Measurements from ENCODE around the gene P2RY8. TPM values are rescaled to one million over a fixed set of nuclear protein-coding genes. Genes with fewer than 3 reads are reported as not detected.
"Not testable (repeated sequence)": the region's sequence is repeated elsewhere in the genome, so short reads cannot be mapped to it uniquely, and the experiment has no call there.

The P2RY8 gene
- total and polyA plus RNA-seq, 4 experiments from 2014 or later, result 194 to 261 (median 195) TPM

DNA sequence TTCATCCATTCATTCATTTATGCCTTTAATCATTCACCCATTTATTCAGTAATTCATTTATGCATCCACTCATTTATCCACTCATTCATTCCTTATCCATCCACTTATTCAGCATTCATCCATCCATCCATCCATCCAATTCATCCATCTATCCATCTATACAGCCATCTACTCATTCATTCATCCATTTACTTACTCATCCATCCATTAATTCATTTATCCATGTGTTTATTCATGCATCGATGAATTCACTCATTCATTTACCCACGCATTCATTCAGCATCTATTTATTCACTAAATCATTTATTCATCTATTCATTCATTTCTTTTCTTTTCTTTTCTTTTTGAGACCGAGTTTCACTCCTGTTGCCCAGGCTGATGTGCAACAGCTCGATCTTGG is 10.4 kb downstream of the P2RY8 start:
- DNase-seq, result no peak
- peaks cover 8 to 15% (median 12%) of the 10 kb centered on the region in 4 donors for H3K4me1 Mint-ChIP-seq
- ChIA-PET CTCF (ENCODE audit: partially characterized antibody) (no interaction called here), POLR2A (ENCODE audit: partially characterized antibody) (no interaction called here)
- H3K4me1 ChIP-seq (ENCODE audit: insufficient read depth, low read length), result peaks cover 89% of the 10 kb centered on the region
- H3K27ac ChIP-seq (ENCODE audit: low read depth, low read length), result no peak overlapping the region
- H3K9me3 ChIP-seq (ENCODE audit: control insufficient read depth in 1 of 2, low read length in 2 of 2), result no peaks in the 10 kb centered on the region
- H3K27me3 ChIP-seq (ENCODE audit: insufficient read depth, low read length), result no peaks in the 10 kb centered on the region
- no peaks in the 10 kb centered on the region for H3K27me3 Mint-ChIP-seq
- peaks cover 0 to 1% (median 0%) of the 10 kb centered on the region in 8 donors for H3K9me3 Mint-ChIP-seq
- peaks cover 12% of the 10 kb centered on the region for H3K36me3 ChIP-seq (ENCODE audit: insufficient read depth, low read length)
- H3K4me3 ChIP-seq (ENCODE audit: low read length in 2 of 2), result no peak overlapping the region
- intact Hi-C loops (cut with micrococcal nuclease), result no loop called here
- H3K4me3 Mint-ChIP-seq, result no peak overlapping the region
- no peak overlapping the region for H3K27ac Mint-ChIP-seq
- H3K36me3 Mint-ChIP-seq, result peaks cover 1 to 7% of the 10 kb centered on the region in 2 donors

DNA sequence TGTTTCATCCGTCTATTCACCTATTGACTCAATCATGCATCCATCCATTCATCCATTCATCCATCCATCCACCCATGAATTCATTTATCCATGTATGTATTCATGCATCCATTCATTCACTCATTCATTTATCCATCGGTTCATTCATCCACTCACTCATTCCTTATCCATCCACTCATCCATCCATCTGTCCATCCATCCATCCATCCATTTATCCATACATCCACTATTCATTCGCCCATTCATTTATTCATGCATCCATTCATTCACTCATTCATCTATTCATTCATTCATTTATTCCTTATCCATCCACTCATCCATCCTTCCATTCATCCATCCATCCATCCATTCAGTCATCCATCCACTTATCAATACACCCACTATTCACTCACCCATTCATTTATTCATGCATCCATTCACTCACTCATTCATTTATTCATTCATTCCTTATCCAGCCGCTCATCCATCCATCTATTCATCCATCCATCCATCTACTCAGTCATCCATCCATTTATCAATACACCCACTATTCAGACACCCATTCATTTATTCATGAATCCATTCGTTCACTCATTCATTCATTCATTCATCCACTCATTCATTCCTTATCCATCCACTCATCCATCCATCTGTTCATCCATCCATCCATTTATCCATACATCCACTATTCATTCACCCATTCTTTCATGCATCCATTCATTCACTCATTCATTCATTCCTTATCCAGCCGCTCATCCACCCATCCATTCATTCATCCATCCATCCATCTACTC is 11.2 kb downstream of the P2RY8 start:
- peaks cover 13 to 22% (median 18%) of the 10 kb centered on the region in 4 donors for H3K4me1 Mint-ChIP-seq
- Histone ChIP-seq H3K4me3 (ENCODE audit: low read length in 2 of 2) (no peak overlapping the region), H3K27ac (ENCODE audit: low read depth, low read length) (no peak overlapping the region), H3K9me3 (ENCODE audit: control insufficient read depth in 1 of 2, low read length in 2 of 2) (no peaks in the 10 kb centered on the region), H3K27me3 (ENCODE audit: insufficient read depth, low read length) (no peaks in the 10 kb centered on the region), H3K4me1 (ENCODE audit: insufficient read depth, low read length) (peaks cover 89% of the 10 kb centered on the region), H3K36me3 (ENCODE audit: insufficient read depth, low read length) (peaks cover 7% of the 10 kb centered on the region)
- ChIA-PET CTCF (ENCODE audit: partially characterized antibody) (no interaction called here), POLR2A (ENCODE audit: partially characterized antibody) (no interaction called here)
- peaks cover 5 to 12% of the 10 kb centered on the region in 2 donors for H3K36me3 Mint-ChIP-seq
- no peak overlapping the region for H3K4me3 Mint-ChIP-seq
- H3K27me3 Mint-ChIP-seq, result no peaks in the 10 kb centered on the region
- DNase-seq, result no peak
- intact Hi-C loops (cut with micrococcal nuclease), result no loop called here
- H3K27ac Mint-ChIP-seq, result no peak overlapping the region
- peaks cover 0 to 5% (median 0%) of the 10 kb centered on the region in 8 donors for H3K9me3 Mint-ChIP-seq

DNA sequence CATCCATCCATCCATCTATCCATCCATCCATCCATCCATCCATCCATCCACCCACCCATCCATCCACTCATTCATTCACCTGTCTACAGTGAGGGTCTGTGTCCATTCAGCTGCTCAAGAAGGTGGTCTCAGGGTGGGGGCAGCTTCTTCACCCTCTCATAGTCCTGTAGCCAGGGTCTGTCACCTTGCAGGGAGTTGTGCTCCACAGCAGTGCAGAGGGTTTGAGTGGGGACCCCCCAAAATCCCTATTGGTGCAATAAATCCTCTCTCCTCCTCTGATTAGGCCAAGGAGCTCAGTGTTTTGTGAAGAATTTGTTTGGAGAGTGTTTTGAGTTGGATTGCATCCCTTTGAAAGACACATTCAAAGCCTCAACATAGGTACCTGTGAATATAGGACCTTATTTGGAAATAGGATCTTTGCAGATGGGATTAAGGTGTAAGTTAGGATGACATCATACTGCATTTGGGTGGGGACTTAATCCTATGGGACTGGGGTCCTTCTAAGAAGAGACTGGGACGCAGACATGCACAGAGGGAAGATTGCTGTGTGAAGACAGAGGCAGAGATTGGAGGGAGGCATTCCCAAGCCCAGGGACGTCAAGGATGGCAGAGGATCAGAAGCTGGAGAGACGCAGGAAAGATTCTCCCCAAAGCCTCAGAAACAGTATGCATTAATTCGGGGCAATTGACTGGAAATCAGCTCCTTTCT is 12.0 kb downstream of the P2RY8 start:
- intact Hi-C loops (cut with micrococcal nuclease), result no loop called here
- POLR2A ChIA-PET (ENCODE audit: partially characterized antibody), result no interaction called here
- no peak overlapping the region for H3K27ac ChIP-seq (ENCODE audit: low read depth, low read length)
- no peaks in the 10 kb centered on the region for H3K27me3 ChIP-seq (ENCODE audit: insufficient read depth, low read length)
- CTCF ChIA-PET (ENCODE audit: partially characterized antibody), result no interaction called here
- H3K36me3 ChIP-seq (ENCODE audit: insufficient read depth, low read length), result peaks cover 7% of the 10 kb centered on the region
- H3K9me3 ChIP-seq (ENCODE audit: control insufficient read depth in 1 of 2, low read length in 2 of 2), result no peaks in the 10 kb centered on the region
- H3K9me3 Mint-ChIP-seq, result peaks cover 0 to 7% (median 0%) of the 10 kb centered on the region in 8 donors
- H3K36me3 Mint-ChIP-seq, result peaks cover 13 to 16% of the 10 kb centered on the region in 2 donors
- H3K4me1 ChIP-seq (ENCODE audit: insufficient read depth, low read length), result peaks cover 89% of the 10 kb centered on the region
- H3K4me1 Mint-ChIP-seq, result peaks cover 20 to 29% (median 25%) of the 10 kb centered on the region in 4 donors
- H3K27me3 Mint-ChIP-seq, result no peaks in the 10 kb centered on the region
- H3K4me3 ChIP-seq (ENCODE audit: low read length in 2 of 2), result no peak overlapping the region
- no peak for DNase-seq
- H3K4me3 Mint-ChIP-seq, result no peak overlapping the region
- no peak overlapping the region for H3K27ac Mint-ChIP-seq

DNA sequence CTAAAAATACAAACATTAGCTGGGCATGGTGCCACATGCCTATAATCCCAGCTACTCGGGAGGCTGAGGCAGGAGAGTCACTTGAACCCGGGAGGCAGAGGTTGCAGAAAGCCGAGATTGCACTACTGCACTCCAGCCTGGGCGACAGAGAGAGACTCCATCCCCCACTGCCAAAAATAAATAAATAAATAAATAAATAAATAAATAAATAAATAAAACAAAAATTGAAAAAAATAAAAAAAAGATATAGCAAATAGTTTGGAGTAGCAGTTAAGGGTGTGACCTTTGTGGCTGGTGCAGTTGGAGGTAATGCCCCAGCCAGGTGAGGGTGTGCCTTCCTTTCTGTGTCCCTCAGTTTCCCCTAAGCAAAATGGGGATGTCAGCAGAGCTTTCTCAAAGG is 14.1 kb downstream of the P2RY8 start:
- H3K9me3 ChIP-seq (ENCODE audit: control insufficient read depth in 1 of 2, low read length in 2 of 2); H3K36me3 ChIP-seq (ENCODE audit: insufficient read depth, low read length); POLR2A ChIA-PET (ENCODE audit: partially characterized antibody); H3K27me3 Mint-ChIP-seq; intact Hi-C loops (cut with micrococcal nuclease); CTCF ChIA-PET (ENCODE audit: partially characterized antibody); H3K4me3 ChIP-seq (ENCODE audit: low read length in 2 of 2); H3K27me3 ChIP-seq (ENCODE audit: insufficient read depth, low read length); DNase-seq; H3K27ac ChIP-seq (ENCODE audit: low read depth, low read length): not testable (repeated sequence)
- Mint-ChIP-seq H3K4me3 (peak overlapping the region in 7 of 8 donors; percentile 2 to 85 (median 59)), H3K9me3 (peaks cover 0 to 10% (median 0%) of the 10 kb centered on the region in 8 donors), H3K4me1 (peaks cover 38 to 48% (median 43%) of the 10 kb centered on the region in 4 donors), H3K27ac (peak overlapping the region in 6 of 7 donors; percentile 51 to 98 (median 92)), H3K36me3 (peaks cover 30 to 31% of the 10 kb centered on the region in 2 donors)
- H3K4me1 ChIP-seq (ENCODE audit: insufficient read depth, low read length), result peaks cover 85% of the 10 kb centered on the region

DNA sequence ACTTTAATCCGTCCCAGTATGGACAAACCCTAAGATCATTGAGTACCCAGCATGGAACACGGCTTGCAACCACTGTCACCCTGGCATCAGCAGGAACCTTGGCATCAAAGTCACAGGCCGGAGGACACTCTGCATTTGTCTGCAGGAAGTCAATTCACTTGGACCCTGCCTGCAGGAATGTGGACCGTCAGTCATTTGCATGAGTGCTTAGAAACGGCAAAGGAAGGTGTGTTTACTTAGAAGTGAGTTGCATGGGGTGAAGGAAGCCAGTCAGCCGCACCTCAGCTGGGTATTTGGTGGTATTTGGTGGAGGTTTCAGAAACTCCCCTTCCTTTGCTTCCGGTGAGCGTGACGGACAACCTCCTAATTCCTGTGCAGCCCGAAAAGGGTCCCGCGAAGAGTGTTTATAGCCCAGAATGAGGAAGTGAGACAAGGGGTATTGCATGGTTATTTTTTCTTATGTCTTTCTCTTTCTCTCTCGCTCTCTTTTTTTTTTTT is 15.5 kb downstream of the P2RY8 start:
- Histone ChIP-seq H3K9me3 (ENCODE audit: control insufficient read depth in 1 of 2, low read length in 2 of 2) (no peaks in the 10 kb centered on the region), H3K27me3 (ENCODE audit: insufficient read depth, low read length) (no peaks in the 10 kb centered on the region), H3K27ac (ENCODE audit: low read depth, low read length) (peak overlapping the region; percentile 53), H3K4me3 (ENCODE audit: low read length in 2 of 2) (peak overlapping the region in 1 of 2 donors; percentile 8), H3K36me3 (ENCODE audit: insufficient read depth, low read length) (no peaks in the 10 kb centered on the region), H3K4me1 (ENCODE audit: insufficient read depth, low read length) (peaks cover 80% of the 10 kb centered on the region)
- Mint-ChIP-seq H3K36me3 (peaks cover 41% of the 10 kb centered on the region in 2 donors), H3K4me1 (peaks cover 48 to 61% (median 55%) of the 10 kb centered on the region in 4 donors), H3K27ac (peak overlapping the region; percentile 94 to 98 (median 96)), H3K9me3 (peaks cover 0 to 10% (median 0%) of the 10 kb centered on the region in 8 donors), H3K27me3 (no peaks in the 10 kb centered on the region), H3K4me3 (peak overlapping the region; percentile 83 to 90 (median 85))
- intact Hi-C loops (cut with micrococcal nuclease), result loop anchor here (2.0 kb wide), 1 partner anchor 15 kb away; the partner anchor contains the start of gene P2RY8
- ChIA-PET CTCF (ENCODE audit: partially characterized antibody) (no interaction called here), POLR2A (ENCODE audit: partially characterized antibody) (no interaction called here)
- DNase-seq, result peak; percentile 71 to 90 (median 79)

DNA sequence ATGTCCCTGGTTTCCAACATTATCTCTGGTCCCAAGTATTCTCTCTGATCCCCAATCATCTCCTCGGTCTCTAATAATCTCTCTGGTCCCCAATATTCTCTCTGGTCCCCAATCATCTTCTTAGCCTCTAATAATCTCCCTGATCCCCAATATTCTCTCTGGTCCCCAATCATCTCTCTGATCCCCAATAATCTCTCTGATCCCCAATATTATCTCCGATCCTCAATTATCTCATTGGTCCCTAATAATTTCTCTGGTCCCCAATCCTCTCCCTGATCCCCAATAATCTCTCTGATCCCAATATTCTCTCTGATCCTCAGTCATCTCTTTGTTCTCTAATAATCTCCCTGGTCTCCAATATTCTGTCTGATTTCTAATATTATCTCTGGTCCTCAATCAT is 16.6 kb downstream of the P2RY8 start:
- CTCF ChIA-PET (ENCODE audit: partially characterized antibody), result no interaction called here
- H3K27me3 ChIP-seq (ENCODE audit: insufficient read depth, low read length), result no peaks in the 10 kb centered on the region
- no peaks in the 10 kb centered on the region for H3K9me3 ChIP-seq (ENCODE audit: control insufficient read depth in 1 of 2, low read length in 2 of 2)
- intact Hi-C loops (cut with micrococcal nuclease), result loop anchor here (2.0 kb wide), 1 partner anchor 16 kb away; the partner anchor contains the start of gene P2RY8
- peaks cover 0 to 10% (median 0%) of the 10 kb centered on the region in 8 donors for H3K9me3 Mint-ChIP-seq
- peak overlapping the region in 5 of 8 donors; percentile 2 to 40 (median 23) for H3K4me3 Mint-ChIP-seq
- no peaks in the 10 kb centered on the region for H3K27me3 Mint-ChIP-seq
- H3K27ac Mint-ChIP-seq, result peak overlapping the region; percentile 58 to 96 (median 93)
- peaks cover 48% of the 10 kb centered on the region in 2 donors for H3K36me3 Mint-ChIP-seq
- peak overlapping the region; percentile 53 for H3K27ac ChIP-seq (ENCODE audit: low read depth, low read length)
- POLR2A ChIA-PET (ENCODE audit: partially characterized antibody), result no interaction called here
- H3K4me1 Mint-ChIP-seq, result peaks cover 53 to 69% (median 59%) of the 10 kb centered on the region in 4 donors
- no peak overlapping the region for H3K4me3 ChIP-seq (ENCODE audit: low read length in 2 of 2)
- peaks cover 69% of the 10 kb centered on the region for H3K4me1 ChIP-seq (ENCODE audit: insufficient read depth, low read length)
- no peak for DNase-seq
- no peaks in the 10 kb centered on the region for H3K36me3 ChIP-seq (ENCODE audit: insufficient read depth, low read length)

DNA sequence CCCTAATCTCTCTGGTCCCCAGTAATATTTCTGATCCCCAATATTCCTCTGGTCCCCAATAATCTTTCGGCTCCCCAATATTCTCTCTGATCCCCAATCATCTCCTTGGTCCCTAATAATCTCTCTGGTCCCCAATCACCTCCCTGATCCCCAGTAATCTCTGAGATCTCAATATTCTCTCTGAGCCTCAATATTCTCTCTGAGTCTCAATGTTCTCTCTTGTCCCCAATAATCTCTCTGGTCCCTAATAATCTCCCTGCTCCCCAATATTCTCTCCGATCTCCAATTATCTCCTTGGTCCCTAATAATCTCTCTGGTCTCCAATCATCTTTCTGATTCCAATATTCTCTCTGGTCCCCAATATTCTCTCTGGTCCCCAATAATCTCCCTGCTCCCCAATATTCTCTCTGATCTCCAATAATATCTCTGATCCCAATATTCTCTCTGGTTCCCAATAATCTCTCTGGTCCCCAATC is 17.9 kb downstream of the P2RY8 start:
- no peaks in the 10 kb centered on the region for H3K27me3 ChIP-seq (ENCODE audit: insufficient read depth, low read length)
- Mint-ChIP-seq H3K27me3 (no peaks in the 10 kb centered on the region), H3K36me3 (peaks cover 48 to 50% of the 10 kb centered on the region in 2 donors), H3K9me3 (peaks cover 0 to 10% (median 0%) of the 10 kb centered on the region in 8 donors), H3K27ac (peak overlapping the region; percentile 9 to 94 (median 92)), H3K4me1 (peaks cover 53 to 70% (median 59%) of the 10 kb centered on the region in 4 donors), H3K4me3 (peak overlapping the region in 7 of 8 donors; percentile 3 to 53 (median 26))
- ChIA-PET POLR2A (ENCODE audit: partially characterized antibody) (no interaction called here), CTCF (ENCODE audit: partially characterized antibody) (no interaction called here)
- H3K36me3 ChIP-seq (ENCODE audit: insufficient read depth, low read length), result peaks cover 1% of the 10 kb centered on the region
- H3K4me1 ChIP-seq (ENCODE audit: insufficient read depth, low read length), result peaks cover 60% of the 10 kb centered on the region
- DNase-seq, result no peak
- H3K27ac ChIP-seq (ENCODE audit: low read depth, low read length), result no peak overlapping the region
- no peak overlapping the region for H3K4me3 ChIP-seq (ENCODE audit: low read length in 2 of 2)
- intact Hi-C loops (cut with micrococcal nuclease), result no loop called here
- H3K9me3 ChIP-seq (ENCODE audit: control insufficient read depth in 1 of 2, low read length in 2 of 2), result no peaks in the 10 kb centered on the region

All from CD4-positive, alpha-beta memory T cell (primary cell).